K562 (cell line): ENCODE results near the gene ASB7. TPM values are rescaled to one million over a fixed set of nuclear protein-coding genes. Genes with fewer than 3 reads are reported as not detected.

Experiments used
- ATAC-seq: fragments of 200-7000 bp; cut with Tn5 transposase; 3 replicates; pipeline ENCODE4 v1.9.1; 2020; ENCODE audit warnings: moderate library complexity
- BruUV-seq: library from RNA; stranded (reverse); fragments of 400-500 nt; replicated peaks from 2 replicates; lab custom pipeline; 2021; lab: Mats Ljungman, UMichigan
- CTCF ChIA-PET: fragments of 300-600 bp; formaldehyde crosslinking; extraction: SDS; loops from one replicate; lab custom pipeline; 2021; ENCODE audit warnings: low intra/inter-chr PET ratio; lab: Yijun Ruan, JAX
- POLR2A ChIA-PET: fragments of 300-600, 350-650 bp; sonication (Branson Sonifier 250); formaldehyde crosslinking; extraction: SDS; loops from one replicate; lab custom pipeline; 2021; ENCODE audit warnings: antibody characterized with exemption, inconsistent platforms; lab: Yijun Ruan, JAX
- DNase-seq, 4 experiments: peaks; one replicate each; pipeline versions ENCODE4 v3.0.0 to v3.0.0-alpha.2; 2011 to 2018; ENCODE audit warnings: low spot score in 3 of 4, mixed read lengths in 3 of 4; ENCODE audit errors: extremely low read depth in 1 of 4
- FAIRE-seq: peaks from 2 replicates; lab custom pipeline; 2011; peaks lifted over from hg19 to GRCh38; lab: Jason Lieb, UNC
- H2AFZ ChIP-seq: 2 replicates; pipeline ENCODE4 v1.6.0; 2011; ENCODE audit warnings: low read depth, low read length, control low read depth, inconsistent platforms
- H3K27ac ChIP-seq: fragments of 200-600 bp; 3 replicates; pipeline ENCODE4 v1.8.0; 2011; ENCODE audit warnings: low read depth, mild to moderate bottlenecking, control low read depth, inconsistent platforms, low read length, moderate library complexity, mixed read lengths; ENCODE audit errors: extremely low read depth
- H3K27me3 ChIP-seq, 2 experiments: fragments of 300-600 bp in 1 of 2; 2 replicates in 1 of 2; 3 replicates in 1 of 2; pipeline versions ENCODE4 v1.6.0 to v1.8.0; 2011; ENCODE audit warnings: inconsistent platforms in 2 of 2, low read length in 2 of 2, mild to moderate bottlenecking in 1 of 2, mixed read lengths in 1 of 2, moderate library complexity in 1 of 2; ENCODE audit not compliant: control insufficient read depth in 2 of 2, insufficient read depth in 2 of 2
- H3K36me3 ChIP-seq: fragments of 300-600 bp; 3 replicates; pipeline ENCODE4 v1.8.0; 2011; ENCODE audit warnings: mild to moderate bottlenecking, low read length, inconsistent platforms; ENCODE audit not compliant: control insufficient read depth, insufficient read depth
- H3K4me1 ChIP-seq, 2 experiments: fragments of 200-600 bp in 1 of 2; replicated peaks in 1 of 2; 2 replicates in 1 of 2; 3 replicates in 1 of 2; pipeline versions ENCODE4 v1.5.1 to v1.8.0; 2011; ENCODE audit warnings: inconsistent platforms in 2 of 2, low read length in 2 of 2, mild to moderate bottlenecking in 1 of 2, mixed read lengths in 1 of 2, moderate library complexity in 1 of 2; ENCODE audit not compliant: control insufficient read depth in 2 of 2, insufficient read depth in 2 of 2
- H3K4me2 ChIP-seq: 2 replicates; pipeline ENCODE4 v1.6.1; 2011; ENCODE audit warnings: low read length, control low read depth, inconsistent platforms, mixed read lengths; ENCODE audit not compliant: insufficient read depth
- H3K4me3 ChIP-seq: fragments of 200-600 bp; sonication (generic), shearing (Covaris generic); 2 replicates; pipeline ENCODE4 v1.5.1; 2016; ENCODE audit warnings: control low read depth, inconsistent platforms
- H3K79me2 ChIP-seq: fragments of 200-600 bp; 3 replicates; pipeline ENCODE4 v1.8.0; 2011; ENCODE audit warnings: low read length, inconsistent platforms; ENCODE audit not compliant: control insufficient read depth, insufficient read depth
- H3K9ac ChIP-seq, 2 experiments: 2 replicates each; pipeline versions ENCODE4 v1.6.0 to v1.6.1; 2011; ENCODE audit warnings: low read depth in 2 of 2, low read length in 2 of 2, control low read depth in 1 of 2, inconsistent platforms in 1 of 2, mild to moderate bottlenecking in 1 of 2, mixed read lengths in 1 of 2; ENCODE audit not compliant: insufficient read depth in 1 of 2
- H3K9me1 ChIP-seq: one replicate; pipeline ENCODE4 v1.6.0; 2011; ENCODE audit warnings: inconsistent platforms, mild to moderate bottlenecking, low read length, moderate library complexity; ENCODE audit not compliant: control insufficient read depth, insufficient read depth
- H3K9me3 ChIP-seq: replicated peaks from 2 replicates; pipeline ENCODE4 v1.5.1; 2011; ENCODE audit warnings: low read depth, low read length, inconsistent platforms; ENCODE audit not compliant: control insufficient read depth, insufficient read depth
- H4K20me1 ChIP-seq: replicated peaks from 2 replicates; pipeline ENCODE4 v1.6.1; 2011; ENCODE audit warnings: low read length, inconsistent platforms, mixed read lengths; ENCODE audit not compliant: control insufficient read depth, insufficient read depth
- DPF2 ChIP-seq: fragments of 450-650 bp; IDR thresholded peaks from 2 replicates; pipeline ENCODE4 v1.6.1; 2016
- PCBP1 ChIP-seq: fragments of 200-400 bp; formaldehyde crosslinking; IDR thresholded peaks from 2 replicates; pipeline ENCODE4 v1.6.1; 2018; ENCODE audit warnings: mild to moderate bottlenecking, low read depth, low read length; ENCODE audit not compliant: poor library complexity, severe bottlenecking
- RFX7 ChIP-seq: fragments of 250-450 bp; sonication (Bioruptor Pico); IDR thresholded peaks from 2 replicates; pipeline ENCODE4 v1.5.1; 2021; ENCODE audit warnings: mild to moderate bottlenecking
- ZBTB34 ChIP-seq: fragments of 250-450 bp; sonication (Bioruptor Pico); IDR thresholded peaks from 2 replicates; pipeline ENCODE4 v1.8.0; 2021; ENCODE audit warnings: mild to moderate bottlenecking, moderate library complexity
- ZNF395 ChIP-seq: fragments of 200-800 bp; sonication (Bioruptor generic); IDR thresholded peaks from 2 replicates; pipeline ENCODE4 v1.6.1; 2017; ENCODE audit warnings: missing genetic modification characterization, missing compliant biosample characterization
- ZNF408 ChIP-seq: fragments of 250-450 bp; sonication (Bioruptor Pico); IDR thresholded peaks from 2 replicates; pipeline ENCODE4 v1.4.0; 2020; ENCODE audit warnings: low read depth, mild to moderate bottlenecking, moderate library complexity
- ZNF584 ChIP-seq: fragments of 200-800 bp; sonication (Bioruptor generic); IDR thresholded peaks from 2 replicates; pipeline ENCODE4 v1.6.1; 2016; ENCODE audit warnings: low read depth, mild to moderate bottlenecking, missing genetic modification characterization, missing compliant biosample characterization
- WGBS: fragments of 100-300 bp; shearing (Covaris generic); methylation state at CpG from one replicate; pipeline ENCODE4 v1.1.6; 2016; ENCODE audit warnings: low coverage, mixed read lengths; ENCODE audit not compliant: insufficient coverage; ENCODE audit errors: missing lambda C conversion rate; 5-methylcytosine and 5-hydroxymethylcytosine counted together
- in situ Hi-C: fragments of 300-500 bp; cut with MboI; formaldehyde crosslinking; loops from 4 replicates; pipeline ENCODE4 v1.15.0; 2018; ENCODE audit warnings: inconsistent platforms, mixed read lengths
- intact Hi-C: fragments of 100-400 bp; cut with micrococcal nuclease; formaldehyde crosslinking; loops from 2 replicates; pipeline ENCODE4 v1.14.2; 2022
- polyA plus RNA-seq, 8 experiments: library from polyadenylated mRNA; depleted of rRNA in 4 of 8; stranded (reverse) in 5 of 8; unstranded in 3 of 8; fragments of >200 nt; fragmentation: Nextera tagmentation in 2 of 8; fragmentation: Illumina TruSeq in 1 of 8; extraction: Ambion mirVana in 2 of 8; extraction: Trizol in 1 of 8; gene quantifications; 2 replicates each; pipeline versions ENCODE4 v1.2.1 to v1.2.3, GENCODE V29; 2011 to 2014; ENCODE audit warnings: inconsistent platforms in 1 of 8, missing spikeins in 1 of 8
- total RNA-seq, 7 experiments: library from RNA; depleted of rRNA in 6 of 7; stranded (reverse); fragments of >200 nt in 6 of 7; fragmentation: Illumina TruSeq in 2 of 7; extraction: Trizol in 2 of 7; gene quantifications; 2 replicates each; pipeline versions ENCODE4 v1.2.1 to v1.2.3, GENCODE V29; 2011 to 2021; ENCODE audit warnings: low replicate concordance in 1 of 7
- TF ChIP-seq, protein P1 (sequence below), 3 experiments: IDR thresholded peaks in 2 of 3; conservative IDR thresholded peaks in 1 of 3; 2 replicates each; pipeline ENCODE4 v1.5.1; 2011 to 2012; ENCODE audit warnings: low read length in 3 of 3, mild to moderate bottlenecking in 3 of 3, control low read depth in 2 of 3, improper control_type of control experiment in 1 of 3, inconsistent platforms in 1 of 3, low read depth in 1 of 3, mixed read lengths in 1 of 3, moderate library complexity in 1 of 3; ENCODE audit not compliant: insufficient read depth in 2 of 3
- TF ChIP-seq, protein P2 (sequence below): fragments of 250-450 bp; sonication (Bioruptor Pico); IDR thresholded peaks from 2 replicates; pipeline ENCODE4 v1.8.0; 2021; ENCODE audit warnings: moderate library complexity, mild to moderate bottlenecking, inconsistent platforms
- TF ChIP-seq, protein P3 (sequence below): fragments of 250-450 bp; sonication (Bioruptor Pico); IDR thresholded peaks from 2 replicates; pipeline ENCODE4 v1.4.0; 2020; ENCODE audit warnings: mild to moderate bottlenecking, moderate library complexity

The ASB7 gene
- total and polyA plus RNA-seq, 9 of the 15 experiments (the other 6 are each of a cell fraction or from before 2014, with no cell fraction given) = 1.8 to 10.1 (median 6.8) TPM

- Histone ChIP-seq H3K9me3 (no peaks in the 10 kb centered on the region), H3K27me3 (peaks cover 3 to 23% of the 10 kb centered on the region in 2 experiments; a peak in 3 of 5 replicates), H3K27ac (no peak overlapping the region), H3K36me3 (no peaks in the 10 kb centered on the region), H3K9ac (no peak overlapping the region), H3K9me1 (no peaks in the 10 kb centered on the region), H3K4me3 (no peak overlapping the region), H3K4me2 (no peak overlapping the region), H2AFZ (no peak overlapping the region), H3K4me1 (no peaks in the 10 kb centered on the region), H4K20me1 (no peaks in the 10 kb centered on the region), H3K79me2 (no peaks in the 10 kb centered on the region)
- ChIA-PET POLR2A (no interaction called here), CTCF (no interaction called here)
- BruUV-seq = no TSS peak
- in situ Hi-C loops (no loop called here), intact Hi-C loops (no loop called here)
- ATAC-seq (no peak), FAIRE-seq (no peak), DNase-seq (no peak)
- 0% methylated on average over 4 of the region's 4 CpGs for WGBS
- TF ChIP-seq ZNF408 (CRISPR knock-in tag) = no peak
- TF ChIP-seq, protein P1, sequence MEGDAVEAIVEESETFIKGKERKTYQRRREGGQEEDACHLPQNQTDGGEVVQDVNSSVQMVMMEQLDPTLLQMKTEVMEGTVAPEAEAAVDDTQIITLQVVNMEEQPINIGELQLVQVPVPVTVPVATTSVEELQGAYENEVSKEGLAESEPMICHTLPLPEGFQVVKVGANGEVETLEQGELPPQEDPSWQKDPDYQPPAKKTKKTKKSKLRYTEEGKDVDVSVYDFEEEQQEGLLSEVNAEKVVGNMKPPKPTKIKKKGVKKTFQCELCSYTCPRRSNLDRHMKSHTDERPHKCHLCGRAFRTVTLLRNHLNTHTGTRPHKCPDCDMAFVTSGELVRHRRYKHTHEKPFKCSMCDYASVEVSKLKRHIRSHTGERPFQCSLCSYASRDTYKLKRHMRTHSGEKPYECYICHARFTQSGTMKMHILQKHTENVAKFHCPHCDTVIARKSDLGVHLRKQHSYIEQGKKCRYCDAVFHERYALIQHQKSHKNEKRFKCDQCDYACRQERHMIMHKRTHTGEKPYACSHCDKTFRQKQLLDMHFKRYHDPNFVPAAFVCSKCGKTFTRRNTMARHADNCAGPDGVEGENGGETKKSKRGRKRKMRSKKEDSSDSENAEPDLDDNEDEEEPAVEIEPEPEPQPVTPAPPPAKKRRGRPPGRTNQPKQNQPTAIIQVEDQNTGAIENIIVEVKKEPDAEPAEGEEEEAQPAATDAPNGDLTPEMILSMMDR (IDR thresholded peaks at IDR 0.05 in 2 of 3, conservative IDR thresholded peaks at IDR 0.05 in 1 of 3; ENCODE audit: insufficient read depth in 2 of 3, low read depth in 1 of 3, low read length in 3 of 3) = no peak
- no peak for TF ChIP-seq RFX7 (CRISPR knock-in tag)
- TF ChIP-seq, protein P2, sequence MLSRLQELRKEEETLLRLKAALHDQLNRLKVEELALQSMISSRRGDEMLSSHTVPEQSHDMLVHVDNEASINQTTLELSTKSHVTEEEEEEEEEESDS (CRISPR knock-in tag) = no peak
- TF ChIP-seq PCBP1 = no peak
- TF ChIP-seq, protein P3, sequence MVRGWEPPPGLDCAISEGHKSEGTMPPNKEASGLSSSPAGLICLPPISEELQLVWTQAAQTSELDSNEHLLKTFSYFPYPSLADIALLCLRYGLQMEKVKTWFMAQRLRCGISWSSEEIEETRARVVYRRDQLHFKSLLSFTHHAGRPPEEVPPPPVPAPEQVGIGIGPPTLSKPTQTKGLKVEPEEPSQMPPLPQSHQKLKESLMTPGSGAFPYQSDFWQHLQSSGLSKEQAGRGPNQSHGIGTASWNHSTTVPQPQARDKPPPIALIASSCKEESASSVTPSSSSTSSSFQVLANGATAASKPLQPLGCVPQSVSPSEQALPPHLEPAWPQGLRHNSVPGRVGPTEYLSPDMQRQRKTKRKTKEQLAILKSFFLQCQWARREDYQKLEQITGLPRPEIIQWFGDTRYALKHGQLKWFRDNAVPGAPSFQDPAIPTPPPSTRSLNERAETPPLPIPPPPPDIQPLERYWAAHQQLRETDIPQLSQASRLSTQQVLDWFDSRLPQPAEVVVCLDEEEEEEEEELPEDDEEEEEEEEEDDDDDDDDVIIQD = no peak
- no peak for TF ChIP-seq DPF2
- TF ChIP-seq ZNF584 = no peak
- TF ChIP-seq ZBTB34 (CRISPR knock-in tag) = no peak
- TF ChIP-seq ZNF395 (CRISPR knock-in tag) = no peak
Observed at GRCh38 chr15:100694381-100695021, 92.1 kb downstream of the ASB7 start.
